ENCODE data around the gene PDE2A. TPM values are rescaled to one million over a fixed set of nuclear protein-coding genes. Genes with fewer than 3 reads are reported as not detected.
A peak's percentile ranks its signal among the peaks of the same experiment; 100 is the strongest.

PDE2A gene
- total and polyA plus RNA-seq, 2 of the 4 experiments (the other 2 are of a cell fraction): 0.02 TPM; not detected in 1

- Histone ChIP-seq H2BK15ac (ENCODE audit: low read depth, low read length) (no peak overlapping the region), H2BK120ac (ENCODE audit: low read depth, low read length) (no peak overlapping the region), H3K4me1 (ENCODE audit: control insufficient read depth, insufficient read depth, low read length) (peaks cover 19% of the 10 kb centered on the region), H3K4ac (ENCODE audit: low read depth, low read length) (peak overlapping the region; percentile 51; the same call in 1 of the 2 replicates), H3K79me1 (ENCODE audit: low read depth in 1 of 2, low read length in 2 of 2) (peaks cover 0 to 24% of the 10 kb centered on the region in 2 experiments; a peak in 2 of 4 replicates), H2AK9ac (replicated peaks; ENCODE audit: low read depth, low read length, poor library complexity) (peak overlapping the region; percentile 82), H3K18ac (ENCODE audit: low read depth, low read length) (no peak overlapping the region; the same call in 1 of the 2 replicates), H4K5ac (ENCODE audit: low read depth, low read length) (no peak overlapping the region; the same call in 1 of the 2 replicates), H2BK20ac (ENCODE audit: low read depth, low read length) (no peak overlapping the region), H3K36me3 (ENCODE audit: control insufficient read depth, insufficient read depth, low read length) (peaks cover 73% of the 10 kb centered on the region), H3K56ac (ENCODE audit: extremely low read depth, insufficient read depth, low read length) (no peak overlapping the region), H3K9ac (ENCODE audit: low read depth, low read length) (no peak overlapping the region; the same call in 1 of the 2 replicates), H3K14ac (replicated peaks; ENCODE audit: low read depth, low read length) (peak overlapping the region; percentile 52; the same call in 1 of the 2 replicates), H4K8ac (ENCODE audit: low read depth in 2 of 2, low read length in 2 of 2) (no peak overlapping the region), H3K27ac (ENCODE audit: insufficient read depth, low read length) (peak overlapping the region; percentile 64; the same call in 1 of the 2 replicates), H2AFZ (replicated peaks; ENCODE audit: low read length, poor library complexity) (peak overlapping the region; percentile 38), H4K20me1 (ENCODE audit: insufficient read depth, low read length) (peaks cover 27% of the 10 kb centered on the region), H3K9me3 (ENCODE audit: control insufficient read depth, insufficient read depth, low read length) (no peaks in the 10 kb centered on the region), H3K27me3 (ENCODE audit: control insufficient read depth, insufficient read depth, low read length) (no peaks in the 10 kb centered on the region), H2AK5ac (ENCODE audit: low read depth, low read length) (no peak overlapping the region), H3K23ac (ENCODE audit: low read depth, low read length) (no peak overlapping the region), H3K9me1 (ENCODE audit: insufficient read depth, low read length) (peaks cover 13% of the 10 kb centered on the region; the same call in 1 of the 2 replicates), H4K91ac (ENCODE audit: insufficient read depth, low read depth, low read length) (peak overlapping the region; percentile 12; the same call in 1 of the 2 replicates), H2BK5ac (ENCODE audit: low read depth, low read length, poor library complexity, severe bottlenecking) (no peak overlapping the region), H3K4me2 (ENCODE audit: low read depth, low read length) (peak overlapping the region; percentile 51; the same call in 1 of the 2 replicates), H3K4me3 (ENCODE audit: insufficient read depth, low read depth, low read length) (no peak overlapping the region)
- WGBS, 2 experiments (ENCODE audit: extremely low coverage in 2 of 2, insufficient read length in 1 of 2): 0% methylated on average over 1 of the region's 11 CpGs; no CpG with 5 or more reads in 1 of the 2 experiments
- BruUV-seq (replicated peaks): no TSS peak
- TF ChIP-seq CEBPB (IDR thresholded peaks at IDR 0.05; ENCODE audit: low read depth, low read length): no peak
- TF ChIP-seq MAZ (IDR thresholded peaks at IDR 0.05; ENCODE audit: borderline replicate concordance, low read depth, low read length): peak; percentile 18; the same call in 1 of the 2 replicates
- dilution Hi-C loops (cut with HindIII; ENCODE audit: low sequenced_read_pairs, unreplicated experiment): no loop called here
- ATAC-seq (ENCODE audit: low read depth) (peak; percentile 85), DNase-seq (peak; percentile 63)
- intact Hi-C loops (cut with micrococcal nuclease): no loop called here
- CTCF ChIA-PET: interaction anchor here (1.2 kb wide), 1 partner anchor 22 kb away, joined by 3 read pairs; no protein-coding TSS in a partner anchor
- POLR2A ChIA-PET (ENCODE audit: unreplicated experiment): interaction anchor here (0.6 kb wide), 1 partner anchor 29 kb away, joined by 6 read pairs; no protein-coding TSS in a partner anchor
- in situ Hi-C loops (cut with MboI; ENCODE audit: low sequenced_read_pairs): no loop called here
Measured at GRCh38 chr11:72703267-72704008, 29.2 kb upstream of the PDE2A start.

Data from IMR-90 (cell line).